Measurements from ENCODE around the gene KRTAP1-4.
"Not testable (repeated sequence)": the region's sequence is repeated elsewhere in the genome, so short reads cannot be mapped to it uniquely, and the experiment has no call there.

Gene KRTAP1-4

GRCh38 chr17:41057547-41057946, 27.6 kb upstream of the KRTAP1-4 start:
- H3K36me3 Mint-ChIP-seq = no peaks in the 10 kb centered on the region
- H3K27me3 Mint-ChIP-seq = peaks cover 26% of the 10 kb centered on the region
- no peaks in the 10 kb centered on the region for H3K4me1 Mint-ChIP-seq
- H3K9me3 Mint-ChIP-seq = no peaks in the 10 kb centered on the region
- no peak overlapping the region for H3K4me3 Mint-ChIP-seq
- no peak overlapping the region for H3K27ac Mint-ChIP-seq

GRCh38 chr17:41055130-41055529, 25.1 kb upstream of the KRTAP1-4 start, which contains the start of gene KRTAP2-2:
KRTAP2-2 (minus strand) TSS chr17:41055230; CDS start chr17:41055211, 19 bp downstream.
- H3K36me3 Mint-ChIP-seq, H3K9me3 Mint-ChIP-seq, H3K27ac Mint-ChIP-seq, H3K4me3 Mint-ChIP-seq, H3K4me1 Mint-ChIP-seq: not testable (repeated sequence)
- H3K27me3 Mint-ChIP-seq = peaks cover 17% of the 10 kb centered on the region

GRCh38 chr17:41054556-41054955, 24.6 kb upstream of the KRTAP1-4 start:
- H3K4me3 Mint-ChIP-seq, H3K9me3 Mint-ChIP-seq, H3K4me1 Mint-ChIP-seq, H3K36me3 Mint-ChIP-seq, H3K27ac Mint-ChIP-seq: not testable (repeated sequence)
- H3K27me3 Mint-ChIP-seq = peaks cover 17% of the 10 kb centered on the region

- H3K4me1 Mint-ChIP-seq = no peaks in the 10 kb centered on the region
- H3K9me3 Mint-ChIP-seq = no peaks in the 10 kb centered on the region
- peaks cover 13% of the 10 kb centered on the region for H3K27me3 Mint-ChIP-seq
- no peaks in the 10 kb centered on the region for H3K36me3 Mint-ChIP-seq
- no peak overlapping the region for H3K4me3 Mint-ChIP-seq
- H3K27ac Mint-ChIP-seq = no peak overlapping the region
Measured at GRCh38 chr17:41054025-41054424, 24.0 kb upstream of the KRTAP1-4 start.

- Mint-ChIP-seq H3K4me1 (no peaks in the 10 kb centered on the region), H3K27ac (no peak overlapping the region), H3K27me3 (peaks cover 8% of the 10 kb centered on the region), H3K9me3 (no peaks in the 10 kb centered on the region), H3K36me3 (no peaks in the 10 kb centered on the region), H3K4me3 (no peak overlapping the region)
Measured at GRCh38 chr17:41052566-41052965, 22.6 kb upstream of the KRTAP1-4 start.

- no peak overlapping the region for H3K4me3 Mint-ChIP-seq
- H3K36me3 Mint-ChIP-seq = no peaks in the 10 kb centered on the region
- no peaks in the 10 kb centered on the region for H3K9me3 Mint-ChIP-seq
- no peaks in the 10 kb centered on the region for H3K4me1 Mint-ChIP-seq
- H3K27ac Mint-ChIP-seq = no peak overlapping the region
- H3K27me3 Mint-ChIP-seq = peaks cover 4% of the 10 kb centered on the region
Measured at GRCh38 chr17:41049110-41049509, 19.1 kb upstream of the KRTAP1-4 start.

- Mint-ChIP-seq H3K4me1 (peaks cover 3% of the 10 kb centered on the region), H3K36me3 (no peaks in the 10 kb centered on the region), H3K4me3 (no peak overlapping the region), H3K9me3 (peaks cover 3% of the 10 kb centered on the region), H3K27ac (no peak overlapping the region), H3K27me3 (peaks cover 4% of the 10 kb centered on the region)
Measured at GRCh38 chr17:41048441-41048840, 18.4 kb upstream of the KRTAP1-4 start.

GRCh38 chr17:41046735-41047465, 16.9 kb upstream of the KRTAP1-4 start, which contains the start of gene KRTAP2-1:
KRTAP2-1 (minus strand) TSS chr17:41047316; CDS start chr17:41047267, 49 bp downstream.
- H3K4me1 Mint-ChIP-seq, H3K4me3 Mint-ChIP-seq, H3K9me3 Mint-ChIP-seq, H3K27me3 Mint-ChIP-seq, H3K36me3 Mint-ChIP-seq, H3K27ac Mint-ChIP-seq: not testable (repeated sequence)

GRCh38 chr17:41042953-41043352, 13.0 kb upstream of the KRTAP1-4 start:
- Mint-ChIP-seq H3K4me1 (peaks cover 3% of the 10 kb centered on the region), H3K27ac (no peak overlapping the region), H3K9me3 (peaks cover 6% of the 10 kb centered on the region), H3K36me3 (peaks cover 1% of the 10 kb centered on the region), H3K27me3 (peaks cover 4% of the 10 kb centered on the region), H3K4me3 (no peak overlapping the region)

GRCh38 chr17:41040783-41041571, 11.0 kb upstream of the KRTAP1-4 start, which contains the start of gene KRTAP1-1:
KRTAP1-1 (minus strand) TSS chr17:41041450; CDS start chr17:41041397, 53 bp downstream.
- H3K27ac Mint-ChIP-seq, H3K4me3 Mint-ChIP-seq, H3K4me1 Mint-ChIP-seq, H3K9me3 Mint-ChIP-seq, H3K36me3 Mint-ChIP-seq, H3K27me3 Mint-ChIP-seq: not testable (repeated sequence)

GRCh38 chr17:41037853-41038350, 7.9 kb upstream of the KRTAP1-4 start:
- peaks cover 1% of the 10 kb centered on the region for H3K36me3 Mint-ChIP-seq
- no peak overlapping the region for H3K4me3 Mint-ChIP-seq
- no peaks in the 10 kb centered on the region for H3K4me1 Mint-ChIP-seq
- no peak overlapping the region for H3K27ac Mint-ChIP-seq
- H3K9me3 Mint-ChIP-seq = no peaks in the 10 kb centered on the region
- H3K27me3 Mint-ChIP-seq = no peaks in the 10 kb centered on the region

- H3K27me3 Mint-ChIP-seq, H3K9me3 Mint-ChIP-seq, H3K4me3 Mint-ChIP-seq, H3K27ac Mint-ChIP-seq, H3K4me1 Mint-ChIP-seq, H3K36me3 Mint-ChIP-seq: not testable (repeated sequence)
Measured at GRCh38 chr17:41034346-41034935, 4.4 kb upstream of the KRTAP1-4 start, which contains the start of gene KRTAP1-3. KRTAP1-3 (minus strand) TSS chr17:41034874; CDS start chr17:41034821, 53 bp downstream.

GRCh38 chr17:41026715-41027471, 3.1 kb downstream of the KRTAP1-4 start, which contains the start of gene KRTAP1-5:
KRTAP1-5 (minus strand) TSS chr17:41027208; CDS start chr17:41027155, 53 bp downstream.
- H3K9me3 Mint-ChIP-seq = no peaks in the 10 kb centered on the region
- no peak within 1 kb of the TSS for H3K4me3 Mint-ChIP-seq
- no peaks in the 10 kb centered on the region for H3K4me1 Mint-ChIP-seq
- H3K36me3 Mint-ChIP-seq = no peaks in the 10 kb centered on the region
- H3K27me3 Mint-ChIP-seq = peaks cover 12% of the 10 kb centered on the region
- H3K27ac Mint-ChIP-seq = no peak within 1 kb of the TSS

- Mint-ChIP-seq H3K4me1 (no peaks in the 10 kb centered on the region), H3K9me3 (no peaks in the 10 kb centered on the region), H3K27me3 (peaks cover 8% of the 10 kb centered on the region), H3K36me3 (no peaks in the 10 kb centered on the region), H3K27ac (no peak overlapping the region), H3K4me3 (no peak overlapping the region)
Measured at GRCh38 chr17:41024697-41025096, 5.3 kb downstream of the KRTAP1-4 start.

- Mint-ChIP-seq H3K4me1 (no peaks in the 10 kb centered on the region), H3K27ac (no peak overlapping the region), H3K9me3 (no peaks in the 10 kb centered on the region), H3K36me3 (no peaks in the 10 kb centered on the region), H3K27me3 (peaks cover 1% of the 10 kb centered on the region), H3K4me3 (no peak overlapping the region)
Measured at GRCh38 chr17:41020336-41020735, 9.7 kb downstream of the KRTAP1-4 start.

All from activated naive CD4-positive, alpha-beta T cell treated with anti-CD3 and anti-CD28 coated beads, Interleukin-2, amount 50 U/mL, for 24 hours (primary cell).